ENCODE results near the gene UBE2O. TPM values are rescaled to one million over a fixed set of nuclear protein-coding genes. Genes with fewer than 3 reads are reported as not detected.

UBE2O gene
- total RNA-seq, 1 experiment from 2014 or later: 57.4 TPM

- TF ChIP-seq EZH2 (IDR thresholded peaks at IDR 0.05; ENCODE audit: borderline replicate concordance, low read depth, low read length, poor library complexity, severe bottlenecking): no peak
- TF ChIP-seq CTCF (conservative IDR thresholded peaks at IDR 0.05; ENCODE audit: low read depth, low read length): no peak
- BruUV-seq (replicated peaks): no TSS peak
- Histone ChIP-seq H3K36me3 (ENCODE audit: insufficient read depth, low read length, poor library complexity, severe bottlenecking) (no peaks in the 10 kb centered on the region), H3K9me3 (ENCODE audit: low read depth, low read length, poor library complexity, severe bottlenecking) (no peaks in the 10 kb centered on the region), H3K27me3 (replicated peaks; ENCODE audit: insufficient read depth, low read depth, low read length, poor library complexity) (no peaks in the 10 kb centered on the region), H3K4me3 (ENCODE audit: low read depth, low read length, poor library complexity, severe bottlenecking) (no peak overlapping the region), H3K27ac (ENCODE audit: low read depth, low read length, poor library complexity, severe bottlenecking) (no peak overlapping the region), H3K4me1 (ENCODE audit: insufficient read depth, low read length, poor library complexity, severe bottlenecking) (peaks cover 16% of the 10 kb centered on the region)
- ChIA-PET POLR2A (ENCODE audit: low non-redundant PET) (no interaction called here), CTCF (no interaction called here)
- DNase-seq (ENCODE audit: low spot score): no peak
- intact Hi-C loops (cut with micrococcal nuclease; ENCODE audit: unreplicated experiment): no loop called here
Measured at GRCh38 chr17:76422860-76423259, 30.1 kb downstream of the UBE2O start.

- Histone ChIP-seq H3K27me3 (replicated peaks; ENCODE audit: insufficient read depth, low read depth, low read length, poor library complexity) (no peaks in the 10 kb centered on the region), H3K27ac (ENCODE audit: low read depth, low read length, poor library complexity, severe bottlenecking) (no peak overlapping the region), H3K9me3 (ENCODE audit: low read depth, low read length, poor library complexity, severe bottlenecking) (no peaks in the 10 kb centered on the region), H3K36me3 (ENCODE audit: insufficient read depth, low read length, poor library complexity, severe bottlenecking) (no peaks in the 10 kb centered on the region), H3K4me1 (ENCODE audit: insufficient read depth, low read length, poor library complexity, severe bottlenecking) (peaks cover 14% of the 10 kb centered on the region), H3K4me3 (ENCODE audit: low read depth, low read length, poor library complexity, severe bottlenecking) (no peak overlapping the region)
- intact Hi-C loops (cut with micrococcal nuclease; ENCODE audit: unreplicated experiment): no loop called here
- CTCF ChIA-PET: no interaction called here
- BruUV-seq (replicated peaks): no TSS peak
- POLR2A ChIA-PET (ENCODE audit: low non-redundant PET): no interaction called here
- DNase-seq (ENCODE audit: low spot score): no peak
- TF ChIP-seq EZH2 (IDR thresholded peaks at IDR 0.05; ENCODE audit: borderline replicate concordance, low read depth, low read length, poor library complexity, severe bottlenecking) (no peak), CTCF (conservative IDR thresholded peaks at IDR 0.05; ENCODE audit: low read depth, low read length) (no peak)
Measured at GRCh38 chr17:76422406-76422805, 30.5 kb downstream of the UBE2O start.

GRCh38 chr17:76421044-76421407 is 31.9 kb downstream of the UBE2O start:
- Histone ChIP-seq H3K4me3 (ENCODE audit: low read depth, low read length, poor library complexity, severe bottlenecking) (no peak overlapping the region), H3K27me3 (replicated peaks; ENCODE audit: insufficient read depth, low read depth, low read length, poor library complexity) (no peaks in the 10 kb centered on the region), H3K27ac (ENCODE audit: low read depth, low read length, poor library complexity, severe bottlenecking) (no peak overlapping the region), H3K36me3 (ENCODE audit: insufficient read depth, low read length, poor library complexity, severe bottlenecking) (no peaks in the 10 kb centered on the region), H3K9me3 (ENCODE audit: low read depth, low read length, poor library complexity, severe bottlenecking) (no peaks in the 10 kb centered on the region), H3K4me1 (ENCODE audit: insufficient read depth, low read length, poor library complexity, severe bottlenecking) (peaks cover 14% of the 10 kb centered on the region)
- TF ChIP-seq CTCF (conservative IDR thresholded peaks at IDR 0.05; ENCODE audit: low read depth, low read length) (no peak), EZH2 (IDR thresholded peaks at IDR 0.05; ENCODE audit: borderline replicate concordance, low read depth, low read length, poor library complexity, severe bottlenecking) (no peak)
- intact Hi-C loops (cut with micrococcal nuclease; ENCODE audit: unreplicated experiment): no loop called here
- POLR2A ChIA-PET (ENCODE audit: low non-redundant PET): no interaction called here
- BruUV-seq (replicated peaks): no TSS peak
- no peak for DNase-seq (ENCODE audit: low spot score)
- CTCF ChIA-PET: no interaction called here
